ENCODE data around the gene CYP2S1.

GRCh38 chr19:41149831-41150230 is 43.2 kb upstream of the CYP2S1 start:
- TF ChIP-seq CTCF (IDR thresholded peaks at IDR 0.05 in 4 of 5, conservative IDR thresholded peaks at IDR 0.05 in 1 of 5) (no peak), POLR2A (IDR thresholded peaks at IDR 0.05) (no peak)
